ENCODE measurements around the gene SORL1.
A peak's percentile ranks its signal among the peaks of the same experiment; 100 is the strongest.

SORL1 gene

DNA sequence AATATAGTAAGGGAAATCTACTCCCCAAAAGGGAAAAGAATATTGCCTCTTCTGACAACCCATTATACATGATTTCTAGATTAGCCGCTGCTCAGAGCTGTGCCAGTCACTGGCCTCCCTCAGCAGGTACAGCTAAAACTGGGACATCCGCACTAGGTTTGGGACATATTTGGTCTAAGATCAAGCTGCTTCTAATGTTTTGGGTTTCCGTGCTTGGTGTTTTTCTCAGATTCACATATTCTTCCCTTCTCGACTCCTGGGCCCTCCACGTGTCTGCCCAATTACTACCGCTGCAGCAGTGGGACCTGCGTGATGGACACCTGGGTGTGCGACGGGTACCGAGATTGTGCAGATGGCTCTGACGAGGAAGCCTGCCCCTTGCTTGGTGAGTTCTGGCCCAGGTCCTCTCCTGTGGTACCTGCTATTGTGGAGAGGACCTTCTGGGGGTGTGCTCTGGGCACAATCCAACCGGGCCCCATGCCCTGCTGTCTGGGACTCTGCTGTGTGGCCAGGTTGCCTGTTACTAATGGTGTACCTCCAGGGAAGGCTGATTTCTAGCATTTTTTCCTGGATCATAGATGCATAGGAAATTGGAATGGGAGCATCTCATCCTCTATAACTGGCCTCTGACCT lies 138.8 kb downstream of the SORL1 start:
- no peak overlapping the region for H3K27ac ChIP-seq (ENCODE audit: low read depth, low read length)

GRCh38 chr11:121591405-121592033 lies 139.4 kb downstream of the SORL1 start:
- Histone ChIP-seq H2BK15ac (replicated peaks; ENCODE audit: low read depth) (no peak overlapping the region), H3K36me3 (ENCODE audit: control insufficient read depth, insufficient read depth, low read length) (peaks cover 6% of the 10 kb centered on the region), H4K8ac (ENCODE audit: low read depth, low read length) (no peak overlapping the region), H2AK5ac (ENCODE audit: low read length) (no peak overlapping the region), H3K4ac (ENCODE audit: low read depth, low read length) (no peak overlapping the region), H3K18ac (ENCODE audit: low read length) (no peak overlapping the region), H3K27ac (ENCODE audit: low read depth, low read length) (no peak overlapping the region), H3K4me2 (ENCODE audit: low read length) (no peak overlapping the region), H3K9ac (ENCODE audit: low read length) (no peak overlapping the region), H3K4me3 (ENCODE audit: low read length) (no peak overlapping the region), H3K56ac (ENCODE audit: low read length) (peak overlapping the region; percentile 62), H3K4me1 (ENCODE audit: control insufficient read depth, low read depth, low read length) (no peaks in the 10 kb centered on the region), H2BK5ac (ENCODE audit: low read length) (no peak overlapping the region), H2BK120ac (ENCODE audit: low read depth, low read length) (no peak overlapping the region), H3K79me2 (ENCODE audit: control insufficient read depth, insufficient read depth, low read length) (no peaks in the 10 kb centered on the region), H4K5ac (ENCODE audit: low read length) (no peak overlapping the region), H3K23ac (ENCODE audit: low read length) (no peak overlapping the region), H3K79me1 (ENCODE audit: low read length) (no peaks in the 10 kb centered on the region), H3K27me3 (ENCODE audit: insufficient read depth, low read length, poor library complexity) (no peaks in the 10 kb centered on the region)
- DNase-seq: peak; percentile 85
- no CpG with 5 or more reads among the region's 3 CpGs for WGBS (ENCODE audit: extremely low coverage, insufficient coverage, low lambda C conversion rate)

More for the DNA sequence above, 138.8 kb downstream of the SORL1 start:
- Histone ChIP-seq H2BK5ac (ENCODE audit: low read length) (no peak overlapping the region), H3K4me1 (ENCODE audit: control insufficient read depth, low read depth, low read length) (no peaks in the 10 kb centered on the region), H3K18ac (ENCODE audit: low read length) (no peak overlapping the region), H3K4me3 (ENCODE audit: low read length) (no peak overlapping the region), H4K8ac (ENCODE audit: low read depth, low read length) (no peak overlapping the region), H2BK120ac (ENCODE audit: low read depth, low read length) (no peak overlapping the region), H3K4ac (ENCODE audit: low read depth, low read length) (no peak overlapping the region), H3K4me2 (ENCODE audit: low read length) (no peak overlapping the region), H3K9ac (ENCODE audit: low read length) (no peak overlapping the region), H3K79me1 (ENCODE audit: low read length) (no peaks in the 10 kb centered on the region), H3K23ac (ENCODE audit: low read length) (no peak overlapping the region), H3K56ac (ENCODE audit: low read length) (peak overlapping the region; percentile 62), H3K36me3 (ENCODE audit: control insufficient read depth, insufficient read depth, low read length) (peaks cover 8% of the 10 kb centered on the region), H2BK15ac (replicated peaks; ENCODE audit: low read depth) (no peak overlapping the region), H2AK5ac (ENCODE audit: low read length) (no peak overlapping the region), H3K79me2 (ENCODE audit: control insufficient read depth, insufficient read depth, low read length) (no peaks in the 10 kb centered on the region), H4K5ac (ENCODE audit: low read length) (no peak overlapping the region), H3K27me3 (ENCODE audit: insufficient read depth, low read length, poor library complexity) (no peaks in the 10 kb centered on the region)
- WGBS (ENCODE audit: extremely low coverage, insufficient coverage, low lambda C conversion rate): no CpG with 5 or more reads among the region's 12 CpGs
- no peak for DNase-seq

- H3K79me2 ChIP-seq (ENCODE audit: control insufficient read depth, insufficient read depth, low read length): no peaks in the 10 kb centered on the region
- H3K9ac ChIP-seq (ENCODE audit: low read length): no peak overlapping the region
- H3K4ac ChIP-seq (ENCODE audit: low read depth, low read length): no peak overlapping the region
- no peak overlapping the region for H3K18ac ChIP-seq (ENCODE audit: low read length)
- H4K8ac ChIP-seq (ENCODE audit: low read depth, low read length): no peak overlapping the region
- no peak overlapping the region for H2AK5ac ChIP-seq (ENCODE audit: low read length)
- H3K4me1 ChIP-seq (ENCODE audit: control insufficient read depth, low read depth, low read length): no peaks in the 10 kb centered on the region
- H3K27ac ChIP-seq (ENCODE audit: low read depth, low read length): no peak overlapping the region
- H2BK5ac ChIP-seq (ENCODE audit: low read length): no peak overlapping the region
- no CpG with 5 or more reads among the region's 2 CpGs for WGBS (ENCODE audit: extremely low coverage, insufficient coverage, low lambda C conversion rate)
- no peak overlapping the region for H2BK15ac ChIP-seq (replicated peaks; ENCODE audit: low read depth)
- H3K4me3 ChIP-seq (ENCODE audit: low read length): no peak overlapping the region
- no peak overlapping the region for H3K23ac ChIP-seq (ENCODE audit: low read length)
- no peak overlapping the region for H3K56ac ChIP-seq (ENCODE audit: low read length)
- no peaks in the 10 kb centered on the region for H3K27me3 ChIP-seq (ENCODE audit: insufficient read depth, low read length, poor library complexity)
- H4K5ac ChIP-seq (ENCODE audit: low read length): no peak overlapping the region
- H3K36me3 ChIP-seq (ENCODE audit: control insufficient read depth, insufficient read depth, low read length): peaks cover 6% of the 10 kb centered on the region
- no peaks in the 10 kb centered on the region for H3K79me1 ChIP-seq (ENCODE audit: low read length)
- no peak overlapping the region for H3K4me2 ChIP-seq (ENCODE audit: low read length)
- no peak overlapping the region for H2BK120ac ChIP-seq (ENCODE audit: low read depth, low read length)
- no peak for DNase-seq
Measured at GRCh38 chr11:121592708-121593107, 140.6 kb downstream of the SORL1 start.

DNA sequence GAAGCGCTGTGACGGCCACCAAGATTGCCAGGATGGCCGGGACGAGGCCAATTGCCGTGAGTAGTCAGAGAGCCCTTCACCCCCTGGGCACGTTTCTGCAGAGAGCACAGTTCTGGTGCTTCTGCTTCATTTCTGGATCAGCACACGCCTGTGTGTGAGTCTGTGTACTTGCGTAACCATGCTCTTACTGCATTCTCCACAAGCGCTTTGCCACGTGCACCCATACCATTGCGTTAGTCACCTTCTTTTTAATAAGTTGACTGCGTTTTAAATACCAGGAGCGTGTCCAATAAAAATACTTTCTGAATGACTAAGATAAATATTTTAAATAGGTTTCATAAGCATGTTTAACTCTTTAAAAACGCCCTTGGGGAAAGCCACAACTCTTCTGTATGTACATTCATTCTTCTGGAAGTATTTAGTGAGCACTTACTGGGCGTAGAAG lies 143.6 kb downstream of the SORL1 start:
- Histone ChIP-seq H3K9ac (ENCODE audit: low read length) (no peak overlapping the region), H3K4me3 (ENCODE audit: low read length) (no peak overlapping the region), H2BK5ac (ENCODE audit: low read length) (no peak overlapping the region), H3K27me3 (ENCODE audit: insufficient read depth, low read length, poor library complexity) (no peaks in the 10 kb centered on the region), H2AK5ac (ENCODE audit: low read length) (no peak overlapping the region), H3K23ac (ENCODE audit: low read length) (no peak overlapping the region), H3K4me1 (ENCODE audit: control insufficient read depth, low read depth, low read length) (no peaks in the 10 kb centered on the region), H3K4me2 (ENCODE audit: low read length) (no peak overlapping the region), H3K79me1 (ENCODE audit: low read length) (no peaks in the 10 kb centered on the region), H3K4ac (ENCODE audit: low read depth, low read length) (no peak overlapping the region), H3K36me3 (ENCODE audit: control insufficient read depth, insufficient read depth, low read length) (peaks cover 6% of the 10 kb centered on the region), H2BK120ac (ENCODE audit: low read depth, low read length) (no peak overlapping the region), H3K56ac (ENCODE audit: low read length) (no peak overlapping the region), H3K18ac (ENCODE audit: low read length) (no peak overlapping the region), H3K27ac (ENCODE audit: low read depth, low read length) (no peak overlapping the region), H4K5ac (ENCODE audit: low read length) (no peak overlapping the region), H3K79me2 (ENCODE audit: control insufficient read depth, insufficient read depth, low read length) (no peaks in the 10 kb centered on the region), H4K8ac (ENCODE audit: low read depth, low read length) (no peak overlapping the region), H2BK15ac (replicated peaks; ENCODE audit: low read depth) (no peak overlapping the region)
- DNase-seq: no peak
- WGBS (ENCODE audit: extremely low coverage, insufficient coverage, low lambda C conversion rate): no CpG with 5 or more reads among the region's 15 CpGs

GRCh38 chr11:121596195-121597155 lies 144.4 kb downstream of the SORL1 start:
- Histone ChIP-seq H3K18ac (ENCODE audit: low read length) (no peak overlapping the region), H2AK5ac (ENCODE audit: low read length) (no peak overlapping the region), H3K27ac (ENCODE audit: low read depth, low read length) (no peak overlapping the region), H3K79me1 (ENCODE audit: low read length) (no peaks in the 10 kb centered on the region), H4K8ac (ENCODE audit: low read depth, low read length) (no peak overlapping the region), H2BK120ac (ENCODE audit: low read depth, low read length) (no peak overlapping the region), H3K56ac (ENCODE audit: low read length) (no peak overlapping the region), H2BK15ac (replicated peaks; ENCODE audit: low read depth) (no peak overlapping the region), H2BK5ac (ENCODE audit: low read length) (no peak overlapping the region), H3K4me2 (ENCODE audit: low read length) (no peak overlapping the region), H3K4me3 (ENCODE audit: low read length) (no peak overlapping the region), H3K9ac (ENCODE audit: low read length) (no peak overlapping the region), H3K4me1 (ENCODE audit: control insufficient read depth, low read depth, low read length) (no peaks in the 10 kb centered on the region), H3K4ac (ENCODE audit: low read depth, low read length) (no peak overlapping the region), H3K27me3 (ENCODE audit: insufficient read depth, low read length, poor library complexity) (no peaks in the 10 kb centered on the region), H3K36me3 (ENCODE audit: control insufficient read depth, insufficient read depth, low read length) (peaks cover 3% of the 10 kb centered on the region), H4K5ac (ENCODE audit: low read length) (no peak overlapping the region), H3K23ac (ENCODE audit: low read length) (no peak overlapping the region), H3K79me2 (ENCODE audit: control insufficient read depth, insufficient read depth, low read length) (no peaks in the 10 kb centered on the region)
- no CpG with 5 or more reads among the region's 19 CpGs for WGBS (ENCODE audit: extremely low coverage, insufficient coverage, low lambda C conversion rate)
- no peak for DNase-seq

Measured in mesendoderm (in vitro differentiated cells).